GM23248 (cell line): ENCODE measurements around the gene NDFIP2. TPM values are rescaled to one million over a fixed set of nuclear protein-coding genes. Genes with fewer than 3 reads are reported as not detected.
A peak's percentile ranks its signal among the peaks of the same experiment; 100 is the strongest.
"Not testable (repeated sequence)": the region's sequence is repeated elsewhere in the genome, so short reads cannot be mapped to it uniquely, and the experiment has no call there.

Source experiments
- DNase-seq: peaks from one replicate; pipeline ENCODE4 v3.0.0-alpha.2; 2015
- H2AFZ ChIP-seq: fragments of 200-600 bp; sonication (generic); 2 replicates; pipeline ENCODE4 v1.6.1; 2016; ENCODE audit warnings: antibody characterized with exemption
- H3F3A ChIP-seq: fragments of 200-600 bp; sonication (generic); 2 replicates; pipeline ENCODE4 v1.6.1; 2016; ENCODE audit warnings: mild to moderate bottlenecking, antibody characterized with exemption, mixed run types; ENCODE audit not compliant: insufficient read depth
- H3K27ac ChIP-seq: fragments of 200-600 bp; sonication (generic); 2 replicates; pipeline ENCODE4 v1.5.1; 2016; ENCODE audit warnings: mild to moderate bottlenecking
- H3K27me3 ChIP-seq: fragments of 200-600 bp; sonication (generic); replicated peaks from 2 replicates; pipeline ENCODE4 v1.6.1; 2016; ENCODE audit warnings: mild to moderate bottlenecking; ENCODE audit not compliant: insufficient read depth
- H3K36me3 ChIP-seq: fragments of 200-600 bp; sonication (generic); 2 replicates; pipeline ENCODE4 v1.6.1; 2016; ENCODE audit warnings: low read depth, mild to moderate bottlenecking
- H3K4me1 ChIP-seq: fragments of 200-600 bp; sonication (generic); 2 replicates; pipeline ENCODE4 v1.6.1; 2016; ENCODE audit warnings: mild to moderate bottlenecking; ENCODE audit not compliant: insufficient read depth
- H3K4me2 ChIP-seq: fragments of 200-600 bp; sonication (generic); one replicate; pipeline ENCODE4 v1.6.1; 2016; ENCODE audit warnings: mild to moderate bottlenecking; ENCODE audit not compliant: unreplicated experiment
- H3K4me3 ChIP-seq: fragments of 200-600 bp; sonication (generic); 2 replicates; pipeline ENCODE4 v1.5.1; 2016; ENCODE audit warnings: mild to moderate bottlenecking
- H3K79me2 ChIP-seq: fragments of 200-600 bp; sonication (generic); 2 replicates; pipeline ENCODE4 v1.6.1; 2016; ENCODE audit warnings: mild to moderate bottlenecking; ENCODE audit not compliant: insufficient read depth
- H3K9ac ChIP-seq: fragments of 200-600 bp; sonication (generic); 2 replicates; pipeline ENCODE4 v1.6.1; 2016; ENCODE audit warnings: mild to moderate bottlenecking
- H3K9me2 ChIP-seq: fragments of 200-600 bp; sonication (generic); 2 replicates; pipeline ENCODE4 v1.6.1; 2016; ENCODE audit warnings: mixed run types, mild to moderate bottlenecking, moderate library complexity; ENCODE audit not compliant: insufficient read depth
- H3K9me3 ChIP-seq: fragments of 200-600 bp; sonication (generic); one replicate; pipeline ENCODE4 v1.6.1; 2017; ENCODE audit warnings: low read depth
- H4K20me1 ChIP-seq: fragments of 200-600 bp; sonication (generic); 2 replicates; pipeline ENCODE4 v1.6.0; 2016; ENCODE audit not compliant: insufficient read depth
- EZH2 ChIP-seq: fragments of 200-600 bp; sonication (generic); IDR thresholded peaks from 2 replicates; pipeline ENCODE4 v1.6.1; 2018; ENCODE audit warnings: antibody characterized with exemption, mild to moderate bottlenecking; ENCODE audit not compliant: insufficient read depth, poor library complexity, severe bottlenecking
- EZH2phosphoT487 ChIP-seq: fragments of 200-600 bp; sonication (generic); IDR thresholded peaks from 2 replicates; pipeline ENCODE4 v1.6.1; 2018; ENCODE audit warnings: antibody characterized with exemption, moderate library complexity, mild to moderate bottlenecking, low read depth; ENCODE audit not compliant: insufficient read depth
- WGBS, 2 experiments: methylation state at CpG; one replicate each; pipeline ENCODE4 v1.1.6; 2015 to 2017; ENCODE audit warnings: low lambda C conversion rate in 2 of 2, low coverage in 1 of 2; ENCODE audit errors: missing lambda C conversion rate in 2 of 2; 5-methylcytosine and 5-hydroxymethylcytosine counted together
- in situ Hi-C: fragments of 300-500 bp; cut with MboI; formaldehyde crosslinking; loops from 2 replicates; pipeline ENCODE4 v1.15.0; 2020
- polyA plus RNA-seq: library from polyadenylated mRNA; unstranded; fragments of >200 nt; fragmentation: Nextera tagmentation; extraction: Ambion mirVana; gene quantifications from 2 replicates; pipeline ENCODE4 v1.2.1, GENCODE V29; 2016
- total RNA-seq: library from RNA; depleted of rRNA; stranded (reverse); fragments of >200 nt; shearing (Covaris generic); gene quantifications from 2 replicates; pipeline ENCODE4 v1.2.3, GENCODE V29; 2014

Gene NDFIP2
- total and polyA plus RNA-seq, 2 experiments from 2014 or later, result 98.1 to 109 TPM

GRCh38 chr13:79589603-79590393 lies 108.8 kb downstream of the NDFIP2 start:
- no peaks in the 10 kb centered on the region for H3K27me3 ChIP-seq
- H3K4me2 ChIP-seq, result no peak overlapping the region
- DNase-seq, result peak; percentile 19
- H2AFZ ChIP-seq, result 0 out of 2 replicates have a peak overlapping the region, but pooled peaks have one; percentile 39
- no peaks in the 10 kb centered on the region for H3K4me1 ChIP-seq
- in situ Hi-C loops, result no loop called here
- H4K20me1 ChIP-seq, result no peaks in the 10 kb centered on the region
- whole genome bisulfite sequencing, 2 experiments, result 28 to 40% methylated on average over 7 of the region's 7 CpGs
- H3K9me3 ChIP-seq, result no peaks in the 10 kb centered on the region
- H3K79me2 ChIP-seq, result no peaks in the 10 kb centered on the region
- no peak for TF ChIP-seq EZH2phosphoT487
- no peak for TF ChIP-seq EZH2
- no peaks in the 10 kb centered on the region for H3K9me2 ChIP-seq
- peak overlapping the region; percentile 44; the same call in 1 of the 2 replicates for H3K4me3 ChIP-seq
- H3F3A ChIP-seq, result no peaks in the 10 kb centered on the region
- H3K36me3 ChIP-seq, result no peaks in the 10 kb centered on the region
- H3K9ac ChIP-seq, result no peak overlapping the region
- no peak overlapping the region for H3K27ac ChIP-seq

GRCh38 chr13:79590394-79590676 lies 109.4 kb downstream of the NDFIP2 start:
- in situ Hi-C loops, result no loop called here
- no peak overlapping the region for H3K9ac ChIP-seq

GRCh38 chr13:79591493-79591892 lies 110.5 kb downstream of the NDFIP2 start:
- Histone ChIP-seq H3K9me2 (no peaks in the 10 kb centered on the region), H3K36me3 (no peaks in the 10 kb centered on the region), H3F3A (no peaks in the 10 kb centered on the region), H3K4me3 (no peak overlapping the region), H3K4me2 (no peak overlapping the region), H3K27me3 (no peaks in the 10 kb centered on the region), H3K9me3 (no peaks in the 10 kb centered on the region), H3K4me1 (no peaks in the 10 kb centered on the region), H3K79me2 (no peaks in the 10 kb centered on the region), H3K27ac (no peak overlapping the region), H4K20me1 (no peaks in the 10 kb centered on the region), H3K9ac (no peak overlapping the region), H2AFZ (no peak overlapping the region)
- DNase-seq, result no peak
- TF ChIP-seq EZH2 (no peak), EZH2phosphoT487 (no peak)
- in situ Hi-C loops, result no loop called here

More at GRCh38 chr13:79590394-79590676, 109.4 kb downstream of the NDFIP2 start:
- Histone ChIP-seq H3K27ac (no peak overlapping the region), H3K9me2 (no peaks in the 10 kb centered on the region), H3F3A (no peaks in the 10 kb centered on the region), H3K4me1 (no peaks in the 10 kb centered on the region), H4K20me1 (no peaks in the 10 kb centered on the region), H3K27me3 (no peaks in the 10 kb centered on the region), H3K4me3 (no peak overlapping the region), H3K4me2 (no peak overlapping the region), H3K79me2 (no peaks in the 10 kb centered on the region), H3K36me3 (no peaks in the 10 kb centered on the region), H3K9me3 (no peaks in the 10 kb centered on the region), H2AFZ (no peak overlapping the region)
- TF ChIP-seq EZH2phosphoT487, result no peak
- no peak for TF ChIP-seq EZH2
- DNase-seq, result no peak

GRCh38 chr13:79593121-79593520 lies 112.2 kb downstream of the NDFIP2 start:
- H4K20me1 ChIP-seq, result no peaks in the 10 kb centered on the region
- no peak for TF ChIP-seq EZH2
- TF ChIP-seq EZH2phosphoT487, result no peak
- H3K4me1 ChIP-seq, result no peaks in the 10 kb centered on the region
- in situ Hi-C loops, result no loop called here
- H3K9ac ChIP-seq, result no peak overlapping the region
- H3F3A ChIP-seq, result no peaks in the 10 kb centered on the region
- H3K79me2 ChIP-seq, result no peaks in the 10 kb centered on the region
- no peak for DNase-seq
- H3K9me3 ChIP-seq, result no peaks in the 10 kb centered on the region
- no peaks in the 10 kb centered on the region for H3K27me3 ChIP-seq
- WGBS, 2 experiments, result 53 to 57% methylated on average over 2 of the region's 2 CpGs
- H3K36me3 ChIP-seq, result no peaks in the 10 kb centered on the region
- H3K4me3 ChIP-seq, result no peak overlapping the region
- H2AFZ ChIP-seq, result no peak overlapping the region
- H3K9me2 ChIP-seq, result no peaks in the 10 kb centered on the region
- H3K27ac ChIP-seq, result no peak overlapping the region
- no peak overlapping the region for H3K4me2 ChIP-seq

- H3F3A ChIP-seq, result no peaks in the 10 kb centered on the region
- no peak for TF ChIP-seq EZH2
- TF ChIP-seq EZH2phosphoT487, result no peak
- no peak overlapping the region for H3K27ac ChIP-seq
- no peaks in the 10 kb centered on the region for H3K36me3 ChIP-seq
- H3K9me3 ChIP-seq, result no peaks in the 10 kb centered on the region
- H3K9me2 ChIP-seq, result no peaks in the 10 kb centered on the region
- H3K4me2 ChIP-seq, result no peak overlapping the region
- H3K79me2 ChIP-seq, result no peaks in the 10 kb centered on the region
- H4K20me1 ChIP-seq, result no peaks in the 10 kb centered on the region
- 9% methylated on average over 2 of the region's 2 CpGs for WGBS, 2 experiments
- no peak overlapping the region for H3K4me3 ChIP-seq
- 0 out of 2 replicates have a peak, but pooled peaks cover 3% of the 10 kb centered on the region for H3K27me3 ChIP-seq
- H2AFZ ChIP-seq, result no peak overlapping the region
- no peak overlapping the region for H3K9ac ChIP-seq
- H3K4me1 ChIP-seq, result no peaks in the 10 kb centered on the region
- in situ Hi-C loops, result no loop called here
- peak; percentile 82 for DNase-seq
These were observed 112.8 kb downstream of the NDFIP2 start for GRCh38 chr13:79593641-79594275.

GRCh38 chr13:79600146-79600545 lies 119.2 kb downstream of the NDFIP2 start:
- not testable (repeated sequence) for H3K36me3 ChIP-seq

More at GRCh38 chr13:79600146-79600545, 119.2 kb downstream of the NDFIP2 start:
- H3K4me3 ChIP-seq, H2AFZ ChIP-seq, H3K4me2 ChIP-seq, H3K27ac ChIP-seq, H3F3A ChIP-seq, in situ Hi-C loops, H3K27me3 ChIP-seq, DNase-seq, H4K20me1 ChIP-seq, H3K9me2 ChIP-seq, H3K9ac ChIP-seq, H3K79me2 ChIP-seq, H3K4me1 ChIP-seq, H3K9me3 ChIP-seq: not testable (repeated sequence)
- 75 to 82% methylated on average over 31 to 33 of the region's 33 CpGs for WGBS, 2 experiments
